ENCODE measurements around the gene RLF.
"Not testable (repeated sequence)": the region's sequence is repeated elsewhere in the genome, so short reads cannot be mapped to it uniquely, and the experiment has no call there.

RLF gene

DNA sequence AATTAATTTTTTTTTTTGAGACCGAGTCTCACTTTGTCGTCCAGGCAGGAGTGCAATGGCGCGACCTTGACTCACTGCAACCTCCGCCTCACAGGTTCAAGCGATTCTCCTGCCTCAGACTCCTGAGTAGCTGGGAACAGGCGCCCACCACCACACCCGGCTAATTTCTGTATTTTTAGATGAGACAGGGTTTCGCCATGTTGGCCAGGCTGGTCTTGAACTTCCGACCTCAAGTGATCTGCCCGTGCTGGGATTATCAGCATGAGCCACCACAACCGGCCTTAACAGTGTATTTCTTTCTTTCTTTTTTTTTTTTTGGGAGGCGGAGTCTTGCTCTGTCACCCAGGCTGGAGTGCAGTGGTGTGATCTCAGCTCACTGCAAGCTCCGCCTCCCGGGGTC is 15.8 kb downstream of the RLF start:
- not testable (repeated sequence) for H3K4me1 ChIP-seq (ENCODE audit: insufficient read depth, low read length); H3K9me3 ChIP-seq (ENCODE audit: low read length); H3K4me3 ChIP-seq (ENCODE audit: low read depth in 1 of 2, low read length in 2 of 2); H3K9ac ChIP-seq (ENCODE audit: low read length); H3K27ac ChIP-seq (ENCODE audit: low read depth, low read length); H3K36me3 ChIP-seq (ENCODE audit: insufficient read depth, low read length); H3K27me3 ChIP-seq (ENCODE audit: control insufficient read depth in 1 of 2, insufficient read depth in 2 of 2, low read length in 2 of 2)

GRCh38 chr1:40178200-40178599 is 17.0 kb downstream of the RLF start:
- Histone ChIP-seq H3K27me3 (ENCODE audit: control insufficient read depth in 1 of 2, insufficient read depth in 2 of 2, low read length in 2 of 2) (no peaks in the 10 kb centered on the region), H3K4me3 (ENCODE audit: low read depth in 1 of 2, low read length in 2 of 2) (no peak overlapping the region), H3K36me3 (ENCODE audit: insufficient read depth, low read length) (no peaks in the 10 kb centered on the region), H3K4me1 (ENCODE audit: insufficient read depth, low read length) (peaks cover 11% of the 10 kb centered on the region), H3K27ac (ENCODE audit: low read depth, low read length) (no peak overlapping the region), H3K9me3 (ENCODE audit: low read length) (no peaks in the 10 kb centered on the region), H3K9ac (ENCODE audit: low read length) (no peak overlapping the region)

- Histone ChIP-seq H3K27ac (ENCODE audit: low read depth, low read length) (no peak overlapping the region), H3K4me1 (ENCODE audit: insufficient read depth, low read length) (peaks cover 18% of the 10 kb centered on the region), H3K27me3 (ENCODE audit: control insufficient read depth in 1 of 2, insufficient read depth in 2 of 2, low read length in 2 of 2) (no peaks in the 10 kb centered on the region), H3K9ac (ENCODE audit: low read length) (no peak overlapping the region), H3K36me3 (ENCODE audit: insufficient read depth, low read length) (no peaks in the 10 kb centered on the region), H3K4me3 (ENCODE audit: low read depth in 1 of 2, low read length in 2 of 2) (no peak overlapping the region), H3K9me3 (ENCODE audit: low read length) (no peaks in the 10 kb centered on the region)
Observed at GRCh38 chr1:40179496-40180089, 18.4 kb downstream of the RLF start.

DNA sequence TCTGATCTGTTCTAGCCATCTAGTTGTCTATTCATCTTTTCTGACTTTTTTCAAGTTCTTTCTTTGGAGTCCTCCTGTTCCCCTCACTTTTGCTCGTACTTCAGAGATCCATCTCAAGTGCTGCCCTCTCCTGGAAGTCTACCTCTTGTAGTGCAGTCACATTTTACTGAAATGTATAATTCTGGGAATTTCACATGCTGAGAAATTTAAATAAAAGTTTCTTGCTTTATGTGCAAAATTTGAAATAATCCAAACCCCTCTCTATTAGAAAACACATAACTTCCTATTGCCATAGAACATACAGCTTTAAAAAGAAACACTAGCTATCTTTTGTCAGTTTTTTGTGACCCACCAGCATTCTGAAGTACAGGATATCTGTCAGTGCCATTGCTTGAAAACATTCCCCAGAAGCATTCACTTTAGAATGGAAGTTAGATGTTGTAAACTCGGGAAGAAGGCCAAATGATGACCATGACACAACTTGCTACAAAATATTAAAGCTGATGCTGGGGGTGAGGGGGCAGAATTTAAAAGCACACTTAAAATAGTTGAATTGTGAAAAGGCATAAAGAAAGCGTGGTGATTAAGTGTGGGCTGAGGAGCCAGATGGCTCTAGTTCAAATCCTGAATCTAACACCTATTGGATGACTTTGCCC is 22.0 kb downstream of the RLF start:
- no peak overlapping the region for H3K9ac ChIP-seq (ENCODE audit: low read length)
- no peak overlapping the region for H3K27ac ChIP-seq (ENCODE audit: low read depth, low read length)
- no peak overlapping the region for H3K4me3 ChIP-seq (ENCODE audit: low read depth in 1 of 2, low read length in 2 of 2)
- peaks cover 29% of the 10 kb centered on the region for H3K4me1 ChIP-seq (ENCODE audit: insufficient read depth, low read length)
- no peaks in the 10 kb centered on the region for H3K9me3 ChIP-seq (ENCODE audit: low read length)
- no peaks in the 10 kb centered on the region for H3K36me3 ChIP-seq (ENCODE audit: insufficient read depth, low read length)
- H3K27me3 ChIP-seq (ENCODE audit: control insufficient read depth in 1 of 2, insufficient read depth in 2 of 2, low read length in 2 of 2), result no peaks in the 10 kb centered on the region

DNA sequence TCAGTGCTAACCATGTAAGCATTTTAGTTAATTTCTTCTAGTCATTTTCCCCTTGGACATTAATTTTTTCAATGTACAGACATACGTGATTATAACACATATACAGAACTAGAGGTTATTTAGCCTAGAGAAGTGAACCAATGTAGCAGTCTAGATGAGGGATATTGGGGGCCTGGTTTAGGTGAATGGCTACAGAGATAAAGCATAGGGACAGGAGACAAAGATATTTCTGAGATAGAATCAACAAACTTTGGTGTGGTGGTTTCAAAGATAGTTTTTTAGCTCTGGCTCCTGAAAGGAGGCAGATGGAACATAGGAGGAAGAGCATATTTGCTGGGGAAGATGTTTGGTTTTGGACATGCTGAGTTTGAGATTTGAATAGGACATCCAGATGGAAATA is 23.0 kb downstream of the RLF start:
- peaks cover 30% of the 10 kb centered on the region for H3K4me1 ChIP-seq (ENCODE audit: insufficient read depth, low read length)
- H3K27ac ChIP-seq (ENCODE audit: low read depth, low read length), result no peak overlapping the region
- no peaks in the 10 kb centered on the region for H3K27me3 ChIP-seq (ENCODE audit: control insufficient read depth in 1 of 2, insufficient read depth in 2 of 2, low read length in 2 of 2)
- H3K36me3 ChIP-seq (ENCODE audit: insufficient read depth, low read length), result no peaks in the 10 kb centered on the region
- no peak overlapping the region for H3K9ac ChIP-seq (ENCODE audit: low read length)
- no peaks in the 10 kb centered on the region for H3K9me3 ChIP-seq (ENCODE audit: low read length)
- H3K4me3 ChIP-seq (ENCODE audit: low read depth in 1 of 2, low read length in 2 of 2), result no peak overlapping the region

DNA sequence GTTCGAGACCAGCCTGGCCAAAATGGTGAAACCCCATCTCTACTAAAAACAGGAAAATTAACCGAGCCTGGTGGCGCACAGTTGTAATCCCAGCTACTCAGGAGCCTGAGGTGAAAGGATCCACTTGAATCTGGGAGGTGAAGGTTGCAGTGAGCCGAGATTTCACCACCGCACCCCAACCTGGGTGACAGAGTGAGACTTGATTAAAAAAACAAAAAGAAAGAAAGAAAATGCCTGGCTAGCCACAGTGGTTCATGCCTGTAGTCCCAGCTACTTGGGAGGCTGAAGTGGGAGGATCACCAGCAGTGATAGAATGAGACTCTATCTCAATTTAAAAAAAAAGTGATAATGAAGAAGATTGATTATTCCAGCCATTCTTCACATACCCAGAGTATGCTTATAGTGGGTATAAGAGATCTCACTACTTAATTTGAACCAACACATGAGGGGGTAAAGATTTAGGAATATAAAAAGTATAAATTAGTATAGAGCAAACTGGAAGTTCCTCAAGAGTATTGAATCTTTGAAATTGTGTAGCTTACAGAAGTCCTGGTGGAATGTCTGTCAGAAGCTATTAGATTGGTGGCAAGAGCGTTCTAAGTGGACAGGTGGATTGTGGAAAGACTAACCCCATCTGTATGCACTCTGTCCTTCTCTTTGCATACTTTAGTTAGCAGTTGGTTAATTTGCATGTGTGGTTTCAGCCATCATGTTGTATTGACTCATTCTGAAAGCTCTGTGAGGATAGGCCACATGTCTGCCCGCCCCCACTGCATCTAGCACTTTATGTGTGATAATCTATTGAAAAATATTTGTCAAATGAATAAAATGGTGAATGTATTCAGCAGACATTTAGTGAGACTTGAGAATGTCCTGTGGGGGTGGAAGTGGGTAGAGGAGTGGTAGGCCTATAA is 25.0 kb downstream of the RLF start:
- H3K27ac ChIP-seq (ENCODE audit: low read depth, low read length), result no peak overlapping the region
- H3K27me3 ChIP-seq (ENCODE audit: control insufficient read depth in 1 of 2, insufficient read depth in 2 of 2, low read length in 2 of 2), result no peaks in the 10 kb centered on the region
- no peak overlapping the region for H3K4me3 ChIP-seq (ENCODE audit: low read depth in 1 of 2, low read length in 2 of 2)
- peaks cover 8% of the 10 kb centered on the region for H3K36me3 ChIP-seq (ENCODE audit: insufficient read depth, low read length)
- no peaks in the 10 kb centered on the region for H3K9me3 ChIP-seq (ENCODE audit: low read length)
- H3K4me1 ChIP-seq (ENCODE audit: insufficient read depth, low read length), result peaks cover 30% of the 10 kb centered on the region
- no peak overlapping the region for H3K9ac ChIP-seq (ENCODE audit: low read length)

DNA sequence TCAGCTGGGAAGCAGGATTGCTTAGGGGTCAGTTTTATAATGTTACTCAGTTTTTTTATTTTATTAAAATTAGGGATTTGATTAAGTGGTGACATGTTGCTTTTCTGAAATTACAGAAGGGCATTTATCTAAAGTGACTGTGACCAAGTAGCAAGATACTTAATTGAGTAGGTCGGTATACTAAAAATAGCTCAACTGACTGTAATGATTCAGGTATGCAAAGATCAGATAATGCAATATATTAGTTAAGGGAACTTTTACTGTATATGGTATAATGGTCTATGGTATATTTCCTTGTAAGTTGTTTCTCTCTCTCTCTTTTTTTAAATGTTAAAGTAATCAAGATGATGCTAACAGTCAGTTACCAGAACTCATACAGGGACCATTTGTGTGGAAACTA is 26.2 kb downstream of the RLF start:
- Histone ChIP-seq H3K4me3 (ENCODE audit: low read depth in 1 of 2, low read length in 2 of 2) (no peak overlapping the region), H3K9me3 (ENCODE audit: low read length) (no peaks in the 10 kb centered on the region), H3K4me1 (ENCODE audit: insufficient read depth, low read length) (peaks cover 27% of the 10 kb centered on the region), H3K27me3 (ENCODE audit: control insufficient read depth in 1 of 2, insufficient read depth in 2 of 2, low read length in 2 of 2) (no peaks in the 10 kb centered on the region), H3K36me3 (ENCODE audit: insufficient read depth, low read length) (peaks cover 18% of the 10 kb centered on the region), H3K9ac (ENCODE audit: low read length) (no peak overlapping the region), H3K27ac (ENCODE audit: low read depth, low read length) (no peak overlapping the region)

- H3K4me3 ChIP-seq (ENCODE audit: low read depth in 1 of 2, low read length in 2 of 2); H3K27me3 ChIP-seq (ENCODE audit: control insufficient read depth in 1 of 2, insufficient read depth in 2 of 2, low read length in 2 of 2); H3K4me1 ChIP-seq (ENCODE audit: insufficient read depth, low read length); H3K9ac ChIP-seq (ENCODE audit: low read length); H3K27ac ChIP-seq (ENCODE audit: low read depth, low read length); H3K9me3 ChIP-seq (ENCODE audit: low read length): not testable (repeated sequence)
- H3K36me3 ChIP-seq (ENCODE audit: insufficient read depth, low read length), result peaks cover 31% of the 10 kb centered on the region
Observed at GRCh38 chr1:40194639-40195038, 33.5 kb downstream of the RLF start.

DNA sequence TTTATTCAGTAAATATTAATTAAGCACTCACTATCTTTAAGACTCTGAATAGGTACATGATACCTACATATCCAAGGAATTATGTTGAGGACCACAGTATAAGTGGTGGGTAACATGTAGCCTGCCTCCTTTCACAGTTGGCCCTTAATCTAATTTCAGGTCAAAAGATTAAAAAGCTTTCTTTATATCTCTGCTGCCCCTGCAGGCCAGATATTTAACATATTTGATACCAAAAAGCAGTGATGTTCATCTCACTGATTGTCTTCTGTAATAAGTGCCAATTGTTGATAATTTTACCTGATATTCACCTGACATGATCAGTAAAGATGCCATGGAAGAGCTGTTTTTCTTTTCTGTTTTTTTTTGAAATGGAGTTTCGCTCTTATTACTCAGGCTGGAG is 36.5 kb downstream of the RLF start:
- H3K27me3 ChIP-seq (ENCODE audit: control insufficient read depth in 1 of 2, insufficient read depth in 2 of 2, low read length in 2 of 2), result no peaks in the 10 kb centered on the region
- no peak overlapping the region for H3K4me3 ChIP-seq (ENCODE audit: low read depth in 1 of 2, low read length in 2 of 2)
- H3K9me3 ChIP-seq (ENCODE audit: low read length), result no peaks in the 10 kb centered on the region
- no peak overlapping the region for H3K27ac ChIP-seq (ENCODE audit: low read depth, low read length)
- H3K36me3 ChIP-seq (ENCODE audit: insufficient read depth, low read length), result peaks cover 12% of the 10 kb centered on the region
- no peak overlapping the region for H3K9ac ChIP-seq (ENCODE audit: low read length)
- H3K4me1 ChIP-seq (ENCODE audit: insufficient read depth, low read length), result no peaks in the 10 kb centered on the region

DNA sequence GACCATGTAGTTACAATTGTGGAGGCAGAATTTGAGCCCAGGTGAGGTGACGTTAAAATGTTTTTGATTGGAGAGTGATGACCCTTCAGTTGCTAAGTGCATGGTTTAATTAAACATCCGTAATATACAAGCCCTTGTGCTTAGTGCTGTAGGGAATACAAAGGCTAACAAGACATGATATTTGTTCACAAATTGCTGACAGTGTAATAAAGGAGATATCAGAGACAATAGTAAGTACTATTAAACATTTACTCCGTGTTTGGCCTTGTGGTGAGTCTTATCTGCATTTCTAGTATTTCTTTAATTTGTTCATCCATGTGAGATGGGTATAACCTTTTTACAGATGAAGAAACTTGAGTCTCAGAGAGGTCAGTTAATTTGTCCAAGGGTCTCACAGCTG is 37.9 kb downstream of the RLF start:
- H3K4me3 ChIP-seq (ENCODE audit: low read depth in 1 of 2, low read length in 2 of 2), result no peak overlapping the region
- peaks cover 12% of the 10 kb centered on the region for H3K36me3 ChIP-seq (ENCODE audit: insufficient read depth, low read length)
- H3K9ac ChIP-seq (ENCODE audit: low read length), result no peak overlapping the region
- no peak overlapping the region for H3K27ac ChIP-seq (ENCODE audit: low read depth, low read length)
- no peaks in the 10 kb centered on the region for H3K27me3 ChIP-seq (ENCODE audit: control insufficient read depth in 1 of 2, insufficient read depth in 2 of 2, low read length in 2 of 2)
- no peaks in the 10 kb centered on the region for H3K4me1 ChIP-seq (ENCODE audit: insufficient read depth, low read length)
- H3K9me3 ChIP-seq (ENCODE audit: low read length), result no peaks in the 10 kb centered on the region

DNA sequence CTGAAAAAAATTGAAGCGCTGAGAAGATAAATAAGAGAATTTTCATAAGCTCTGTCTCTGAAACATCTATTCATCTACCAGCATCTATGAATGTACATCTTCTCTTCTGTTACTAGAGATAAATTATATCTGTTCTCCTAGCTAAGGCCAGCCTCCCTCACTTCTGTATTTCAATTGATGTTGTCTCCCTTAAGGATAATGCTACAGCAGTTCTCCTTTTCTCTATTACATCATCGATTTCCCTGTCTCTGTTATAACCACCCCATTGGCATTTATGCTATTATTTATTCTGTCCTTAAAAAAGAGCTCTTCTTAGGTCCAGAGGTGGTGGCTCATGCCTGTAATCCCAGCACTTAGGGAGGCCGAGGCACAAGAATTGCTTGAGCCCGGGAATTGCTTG is 43.7 kb downstream of the RLF start:
- peaks cover 22% of the 10 kb centered on the region for H3K36me3 ChIP-seq (ENCODE audit: insufficient read depth, low read length)
- no peaks in the 10 kb centered on the region for H3K4me1 ChIP-seq (ENCODE audit: insufficient read depth, low read length)
- no peak overlapping the region for H3K9ac ChIP-seq (ENCODE audit: low read length)
- H3K4me3 ChIP-seq (ENCODE audit: low read depth in 1 of 2, low read length in 2 of 2), result no peak overlapping the region
- H3K9me3 ChIP-seq (ENCODE audit: low read length), result no peaks in the 10 kb centered on the region
- H3K27ac ChIP-seq (ENCODE audit: low read depth, low read length), result no peak overlapping the region
- H3K27me3 ChIP-seq (ENCODE audit: control insufficient read depth in 1 of 2, insufficient read depth in 2 of 2, low read length in 2 of 2), result no peaks in the 10 kb centered on the region

All from muscle layer of colon (tissue), 2 donors.